GM04503 (cell line): ENCODE results near the gene HYAL2.

Source experiments
- DNase-seq: peaks from one replicate; pipeline ENCODE4 v3.0.0-alpha.2; 2012; ENCODE audit warnings: low read depth

The HYAL2 gene

DNA sequence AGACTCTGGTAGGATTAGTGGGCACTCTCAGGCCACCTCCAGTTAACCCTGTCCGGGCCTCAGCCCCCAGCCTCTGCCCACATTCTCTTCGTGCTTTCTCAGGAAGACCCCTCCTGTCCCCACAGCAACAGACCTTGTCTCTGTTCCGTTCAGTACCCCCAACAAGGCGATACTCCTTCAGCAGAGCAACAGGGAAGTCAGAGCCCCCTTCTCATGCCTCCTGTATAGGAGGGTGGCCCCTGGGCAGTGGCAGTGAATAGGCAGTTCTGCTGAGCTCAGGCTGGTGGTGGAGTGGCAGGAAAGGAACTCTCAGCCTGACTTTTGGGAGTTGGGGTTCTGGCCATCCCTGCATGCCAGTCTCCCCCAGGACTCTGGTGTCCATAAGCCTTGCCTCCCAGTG lies 53.1 kb downstream of the HYAL2 start:
- no peak for DNase-seq

GRCh38 chr3:50268703-50269451 lies 53.7 kb downstream of the HYAL2 start, which contains the start of gene SEMA3B:
Gene SEMA3B (plus strand): TSS chr3:50269147. CDS start chr3:50269241, 94 bp downstream.
- DNase-seq, result no peak

GRCh38 chr3:50268276-50268675 lies 54.3 kb downstream of the HYAL2 start:
- DNase-seq, result no peak
